ENCODE data around the gene DIPK1B. TPM values are rescaled to one million over a fixed set of nuclear protein-coding genes. Genes with fewer than 3 reads are reported as not detected.
"Not testable (repeated sequence)": the region's sequence is repeated elsewhere in the genome, so short reads cannot be mapped to it uniquely, and the experiment has no call there.

DIPK1B gene
- total RNA-seq, 1 experiment from 2014 or later, result 4.0 TPM

DNA sequence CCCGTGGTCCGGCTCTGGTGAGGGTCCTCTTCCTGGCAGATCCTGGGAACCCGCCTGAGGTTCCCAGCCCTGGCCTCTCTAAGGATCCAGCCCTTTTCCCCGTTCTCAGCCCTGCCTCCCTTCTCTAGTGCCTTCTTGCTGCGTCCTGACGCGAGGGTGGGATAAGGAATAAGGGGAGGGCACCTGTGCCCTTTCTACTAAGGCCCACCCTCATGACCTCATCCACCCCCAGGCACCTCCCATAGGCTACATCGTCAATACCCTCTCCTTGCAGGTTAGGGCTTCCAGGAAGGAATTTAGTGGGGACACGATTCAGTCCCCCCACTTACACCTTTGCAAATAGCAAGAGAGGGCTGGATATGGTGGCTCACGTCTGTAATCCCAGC, 10.7 kb upstream of the DIPK1B start:
- H3K9me3 Mint-ChIP-seq (ENCODE audit: low read depth, unreplicated experiment), result no peaks in the 10 kb centered on the region
- no TSS peak for BruUV-seq (replicated peaks)
- peaks cover 9% of the 10 kb centered on the region for H3K27me3 Mint-ChIP-seq (ENCODE audit: unreplicated experiment)
- no peak for DNase-seq
- intact Hi-C loops (cut with micrococcal nuclease; ENCODE audit: unreplicated experiment), result no loop called here
- peaks cover 7% of the 10 kb centered on the region for H3K36me3 Mint-ChIP-seq (ENCODE audit: insufficient read depth, unreplicated experiment)
- CTCF ChIA-PET, result no interaction called here
- TF ChIP-seq, protein P1, sequence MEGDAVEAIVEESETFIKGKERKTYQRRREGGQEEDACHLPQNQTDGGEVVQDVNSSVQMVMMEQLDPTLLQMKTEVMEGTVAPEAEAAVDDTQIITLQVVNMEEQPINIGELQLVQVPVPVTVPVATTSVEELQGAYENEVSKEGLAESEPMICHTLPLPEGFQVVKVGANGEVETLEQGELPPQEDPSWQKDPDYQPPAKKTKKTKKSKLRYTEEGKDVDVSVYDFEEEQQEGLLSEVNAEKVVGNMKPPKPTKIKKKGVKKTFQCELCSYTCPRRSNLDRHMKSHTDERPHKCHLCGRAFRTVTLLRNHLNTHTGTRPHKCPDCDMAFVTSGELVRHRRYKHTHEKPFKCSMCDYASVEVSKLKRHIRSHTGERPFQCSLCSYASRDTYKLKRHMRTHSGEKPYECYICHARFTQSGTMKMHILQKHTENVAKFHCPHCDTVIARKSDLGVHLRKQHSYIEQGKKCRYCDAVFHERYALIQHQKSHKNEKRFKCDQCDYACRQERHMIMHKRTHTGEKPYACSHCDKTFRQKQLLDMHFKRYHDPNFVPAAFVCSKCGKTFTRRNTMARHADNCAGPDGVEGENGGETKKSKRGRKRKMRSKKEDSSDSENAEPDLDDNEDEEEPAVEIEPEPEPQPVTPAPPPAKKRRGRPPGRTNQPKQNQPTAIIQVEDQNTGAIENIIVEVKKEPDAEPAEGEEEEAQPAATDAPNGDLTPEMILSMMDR (IDR thresholded peaks at IDR 0.05; ENCODE audit: unreplicated experiment), result no peak
- peaks cover 11% of the 10 kb centered on the region for H3K4me1 Mint-ChIP-seq (ENCODE audit: low read depth, unreplicated experiment)
- no peak overlapping the region for H3K4me3 Mint-ChIP-seq (ENCODE audit: low read depth, unreplicated experiment)
- H3K27ac Mint-ChIP-seq (ENCODE audit: unreplicated experiment), result no peak overlapping the region

DNA sequence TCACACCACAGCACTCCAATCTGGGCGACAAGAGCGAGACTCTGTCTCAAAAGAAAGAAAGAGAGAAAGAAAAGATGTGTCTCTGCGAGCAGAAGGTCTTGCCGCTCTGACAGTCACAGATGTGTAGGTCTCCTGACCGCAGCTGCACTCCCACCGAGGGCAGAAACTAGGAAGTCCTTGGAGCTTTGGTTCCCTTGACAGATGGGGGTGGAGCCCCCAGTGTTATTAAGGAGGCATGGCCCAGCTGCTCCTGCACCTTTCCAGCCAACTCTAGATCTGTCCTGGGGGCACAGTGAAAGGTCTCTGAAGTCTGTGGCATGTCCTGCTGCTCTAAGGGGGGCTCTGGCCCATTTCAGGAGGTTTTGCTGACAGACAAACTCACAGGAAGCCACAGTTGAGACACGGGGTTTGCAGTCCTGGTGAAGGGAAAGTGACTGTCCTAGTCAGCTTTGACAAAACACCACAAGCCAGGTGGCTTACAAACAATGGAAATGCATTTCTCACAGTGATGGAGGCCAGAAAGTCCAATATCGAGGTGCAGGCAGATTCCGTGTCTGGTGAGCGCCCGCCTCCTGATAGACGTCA, 9.0 kb upstream of the DIPK1B start:
- TF ChIP-seq, protein P1 (IDR thresholded peaks at IDR 0.05; ENCODE audit: unreplicated experiment), result no peak
- no TSS peak for BruUV-seq (replicated peaks)
- Mint-ChIP-seq H3K27me3 (ENCODE audit: unreplicated experiment) (peaks cover 9% of the 10 kb centered on the region), H3K36me3 (ENCODE audit: insufficient read depth, unreplicated experiment) (peaks cover 7% of the 10 kb centered on the region), H3K27ac (ENCODE audit: unreplicated experiment) (no peak overlapping the region), H3K4me3 (ENCODE audit: low read depth, unreplicated experiment) (no peak overlapping the region), H3K4me1 (ENCODE audit: low read depth, unreplicated experiment) (no peaks in the 10 kb centered on the region), H3K9me3 (ENCODE audit: low read depth, unreplicated experiment) (no peaks in the 10 kb centered on the region)
- intact Hi-C loops (cut with micrococcal nuclease; ENCODE audit: unreplicated experiment), result no loop called here
- CTCF ChIA-PET, result no interaction called here
- no peak for DNase-seq

DNA sequence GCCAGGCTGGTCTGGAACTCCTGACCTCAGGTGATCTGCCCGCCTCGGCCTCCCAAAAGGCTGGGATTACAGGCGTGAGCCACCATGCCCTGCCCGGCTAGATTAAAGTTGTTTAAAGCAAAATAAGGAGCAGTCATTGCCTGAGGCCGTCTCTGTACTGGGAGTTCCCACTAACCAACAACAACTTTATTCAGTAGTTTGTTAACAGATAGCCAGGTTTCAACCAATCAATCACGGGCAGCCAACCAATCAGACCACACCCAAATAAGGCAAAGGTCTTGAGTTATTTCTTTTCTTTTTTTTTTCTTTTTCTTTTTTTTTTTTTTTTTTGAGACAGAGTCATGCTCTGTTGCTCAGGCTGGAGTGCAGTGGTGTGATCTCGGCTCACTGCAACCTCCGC, 7.6 kb upstream of the DIPK1B start:
- H3K27ac Mint-ChIP-seq (ENCODE audit: unreplicated experiment); H3K27me3 Mint-ChIP-seq (ENCODE audit: unreplicated experiment); DNase-seq; H3K4me3 Mint-ChIP-seq (ENCODE audit: low read depth, unreplicated experiment); H3K9me3 Mint-ChIP-seq (ENCODE audit: low read depth, unreplicated experiment); H3K4me1 Mint-ChIP-seq (ENCODE audit: low read depth, unreplicated experiment); intact Hi-C loops (cut with micrococcal nuclease; ENCODE audit: unreplicated experiment); H3K36me3 Mint-ChIP-seq (ENCODE audit: insufficient read depth, unreplicated experiment); BruUV-seq (replicated peaks): not testable (repeated sequence)
- CTCF ChIA-PET, result interaction anchor here (0.6 kb wide), 1 partner anchor 844 kb away, joined by 6 read pairs; no protein-coding TSS in a partner anchor

DNA sequence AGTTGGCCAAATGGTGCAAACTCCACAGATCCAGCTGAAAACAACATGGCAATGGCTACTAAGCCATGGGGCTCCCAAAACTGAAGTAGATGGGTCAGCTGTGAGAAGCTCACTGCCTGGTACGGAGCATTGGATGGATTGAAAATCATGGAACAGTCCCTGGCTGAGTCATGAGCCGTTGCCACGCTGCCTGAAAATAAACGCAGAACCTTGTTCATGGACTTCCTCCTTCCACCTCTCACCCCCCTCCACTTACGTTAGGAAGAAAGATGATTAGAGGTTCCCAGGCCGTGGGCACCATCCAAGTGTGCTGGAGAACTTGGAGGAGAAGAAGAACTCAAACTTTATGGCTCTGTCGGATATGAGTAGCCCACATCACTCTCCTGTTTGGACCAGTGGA, 6.8 kb upstream of the DIPK1B start:
- TF ChIP-seq, protein P1 (IDR thresholded peaks at IDR 0.05; ENCODE audit: unreplicated experiment), result no peak
- no peak for DNase-seq
- H3K27ac Mint-ChIP-seq (ENCODE audit: unreplicated experiment), result no peak overlapping the region
- BruUV-seq (replicated peaks), result no TSS peak
- CTCF ChIA-PET, result no interaction called here
- no peaks in the 10 kb centered on the region for H3K4me1 Mint-ChIP-seq (ENCODE audit: low read depth, unreplicated experiment)
- peaks cover 9% of the 10 kb centered on the region for H3K27me3 Mint-ChIP-seq (ENCODE audit: unreplicated experiment)
- intact Hi-C loops (cut with micrococcal nuclease; ENCODE audit: unreplicated experiment), result no loop called here
- H3K9me3 Mint-ChIP-seq (ENCODE audit: low read depth, unreplicated experiment), result no peaks in the 10 kb centered on the region
- H3K4me3 Mint-ChIP-seq (ENCODE audit: low read depth, unreplicated experiment), result no peak overlapping the region
- peaks cover 7% of the 10 kb centered on the region for H3K36me3 Mint-ChIP-seq (ENCODE audit: insufficient read depth, unreplicated experiment)

DNA sequence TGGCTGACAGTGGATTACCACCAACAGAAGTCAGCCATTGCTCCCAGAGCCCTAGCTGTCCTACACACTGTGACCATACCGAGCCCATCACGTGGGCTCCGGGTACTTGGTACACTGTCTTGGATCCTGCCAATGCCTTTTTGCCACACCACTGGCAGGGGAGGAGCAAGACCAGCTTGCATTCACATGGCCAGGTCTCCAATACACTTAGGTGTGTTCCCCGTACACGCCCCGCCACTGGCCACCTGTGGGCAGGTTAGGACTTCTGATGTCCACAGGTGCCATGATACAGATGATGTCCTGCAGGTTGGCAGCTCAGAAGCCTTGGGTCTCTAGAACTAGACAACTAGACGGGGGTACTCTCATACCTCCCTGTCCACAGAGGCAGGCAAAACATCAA, 5.4 kb upstream of the DIPK1B start:
- Mint-ChIP-seq H3K36me3 (ENCODE audit: insufficient read depth, unreplicated experiment) (peaks cover 7% of the 10 kb centered on the region), H3K27me3 (ENCODE audit: unreplicated experiment) (peaks cover 9% of the 10 kb centered on the region)
- BruUV-seq (replicated peaks), result no TSS peak

More for the DNA sequence above, 5.4 kb upstream of the DIPK1B start:
- TF ChIP-seq, protein P1 (IDR thresholded peaks at IDR 0.05; ENCODE audit: unreplicated experiment), result no peak
- CTCF ChIA-PET, result no interaction called here
- no peak for DNase-seq
- Mint-ChIP-seq H3K9me3 (ENCODE audit: low read depth, unreplicated experiment) (no peaks in the 10 kb centered on the region), H3K27ac (ENCODE audit: unreplicated experiment) (no peak overlapping the region), H3K4me3 (ENCODE audit: low read depth, unreplicated experiment) (no peak overlapping the region), H3K4me1 (ENCODE audit: low read depth, unreplicated experiment) (no peaks in the 10 kb centered on the region)
- intact Hi-C loops (cut with micrococcal nuclease; ENCODE audit: unreplicated experiment), result no loop called here
